ENCODE results near the gene GNB1L.

Gene GNB1L

DNA sequence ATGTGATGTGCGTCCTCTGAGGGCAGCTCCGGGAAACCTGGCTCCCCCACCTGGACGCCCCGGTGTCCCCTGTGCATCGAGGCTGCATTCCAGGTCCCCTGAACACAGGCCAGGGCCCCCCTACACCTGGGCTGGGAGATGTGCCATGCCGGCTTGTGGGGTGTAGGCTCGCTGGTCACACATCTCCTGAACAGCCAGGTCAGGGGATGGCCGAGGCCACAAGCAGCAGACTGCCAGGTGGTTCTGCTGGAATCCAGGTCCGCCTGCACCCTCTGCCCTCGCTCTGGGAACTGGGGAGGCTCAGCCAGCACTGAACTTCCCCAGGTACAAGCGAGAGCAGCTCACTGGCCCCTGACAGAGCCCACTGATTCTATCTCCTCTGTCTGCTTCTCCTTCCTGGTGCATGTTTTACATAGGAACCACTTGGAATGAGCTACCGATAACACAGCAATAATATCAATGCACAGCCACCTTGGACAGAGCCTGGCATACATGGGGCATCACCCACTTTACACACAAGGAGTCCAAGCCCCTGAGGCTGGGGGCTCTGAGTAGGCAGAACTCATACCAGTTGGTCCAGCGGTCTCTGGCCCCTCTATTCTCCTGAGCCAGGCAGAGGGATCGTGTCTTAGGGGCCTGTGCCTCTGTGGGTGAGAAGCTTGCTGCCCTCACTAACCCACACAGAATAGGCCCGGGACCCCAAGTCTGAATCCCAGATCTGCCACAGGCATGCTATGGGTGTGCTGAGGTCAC lies 47.3 kb downstream of the GNB1L start:
- no peak for DNase-seq

DNA sequence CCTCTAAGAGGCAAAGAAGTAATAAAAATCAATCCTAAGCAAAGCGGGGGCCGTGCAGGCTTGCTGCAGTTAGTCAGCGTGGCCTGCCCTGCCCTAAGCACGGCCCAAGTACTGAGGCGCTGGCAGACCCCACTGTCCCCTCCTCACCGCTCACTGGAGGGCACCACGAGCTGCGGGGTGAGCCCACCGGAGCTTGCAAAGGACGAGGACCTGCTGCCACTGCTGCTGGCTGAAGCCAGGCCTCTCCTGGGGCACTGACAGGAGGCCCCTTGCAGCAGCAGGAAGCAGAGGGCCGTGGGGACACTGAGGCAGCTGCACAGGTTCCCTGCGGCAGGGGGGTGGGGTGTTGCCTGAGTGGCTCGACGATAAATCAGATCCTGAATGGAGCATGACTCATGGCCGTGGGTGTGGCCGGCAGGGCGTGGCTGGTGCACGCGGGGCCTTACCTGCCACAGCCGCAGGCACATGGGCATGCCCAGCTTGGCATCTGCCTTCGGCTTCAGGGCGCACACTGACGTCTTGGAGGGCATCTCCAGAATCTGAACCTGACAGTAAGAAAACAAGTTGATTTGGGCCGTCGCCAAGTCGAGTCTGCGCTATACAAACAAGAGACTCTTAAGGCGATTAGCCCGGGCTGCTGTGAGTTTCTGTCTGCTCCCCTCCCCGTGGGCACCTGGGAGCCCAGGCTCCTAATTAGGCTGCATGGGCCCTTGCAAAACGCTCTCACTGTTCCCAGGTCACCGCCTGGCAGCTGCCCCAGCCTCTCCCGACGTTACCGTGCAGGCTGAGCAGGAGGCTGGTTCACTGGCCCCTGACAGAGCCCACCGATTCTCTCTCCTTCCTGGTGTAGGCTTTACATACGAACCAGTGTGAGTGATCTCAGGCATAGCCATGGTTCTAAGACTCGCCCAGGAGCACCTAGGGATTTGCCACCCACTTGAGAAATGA lies 48.2 kb downstream of the GNB1L start:
- peak in 1 of 5 donors; percentile 9 for DNase-seq

GRCh38 chr22:19805821-19806212 lies 48.9 kb downstream of the GNB1L start:
- no peak for DNase-seq

DNA sequence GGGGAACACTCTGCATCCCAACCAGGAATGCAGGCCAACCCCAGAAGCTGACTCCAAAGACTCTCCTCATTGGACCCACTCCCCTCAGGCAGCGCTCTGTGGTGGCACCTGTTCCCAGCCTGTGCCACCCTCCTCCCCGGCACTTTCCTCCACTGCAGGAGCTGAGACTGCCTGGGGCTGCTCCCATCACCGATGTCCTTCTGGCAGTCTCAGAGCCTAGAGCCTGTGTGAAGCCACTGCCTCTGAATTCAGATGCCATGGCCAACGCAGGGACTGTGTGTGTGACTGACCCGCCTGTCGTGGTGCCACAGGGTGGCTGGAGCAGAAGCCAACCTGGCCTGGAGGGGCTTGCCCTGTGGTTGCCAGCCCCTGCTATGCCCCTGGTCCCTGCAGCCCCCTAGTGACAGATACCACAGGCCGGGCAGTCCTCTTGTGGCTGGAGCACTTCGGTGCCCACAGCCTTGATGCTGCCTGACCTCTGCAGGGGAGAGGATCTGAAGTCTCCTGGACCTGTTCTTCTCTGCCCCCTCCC lies 50.9 kb downstream of the GNB1L start:
- DNase-seq, result no peak

GRCh38 chr22:19802894-19803735 lies 51.6 kb downstream of the GNB1L start:
- no peak for DNase-seq

GRCh38 chr22:19802001-19802893 lies 52.4 kb downstream of the GNB1L start:
- no peak for DNase-seq

DNA sequence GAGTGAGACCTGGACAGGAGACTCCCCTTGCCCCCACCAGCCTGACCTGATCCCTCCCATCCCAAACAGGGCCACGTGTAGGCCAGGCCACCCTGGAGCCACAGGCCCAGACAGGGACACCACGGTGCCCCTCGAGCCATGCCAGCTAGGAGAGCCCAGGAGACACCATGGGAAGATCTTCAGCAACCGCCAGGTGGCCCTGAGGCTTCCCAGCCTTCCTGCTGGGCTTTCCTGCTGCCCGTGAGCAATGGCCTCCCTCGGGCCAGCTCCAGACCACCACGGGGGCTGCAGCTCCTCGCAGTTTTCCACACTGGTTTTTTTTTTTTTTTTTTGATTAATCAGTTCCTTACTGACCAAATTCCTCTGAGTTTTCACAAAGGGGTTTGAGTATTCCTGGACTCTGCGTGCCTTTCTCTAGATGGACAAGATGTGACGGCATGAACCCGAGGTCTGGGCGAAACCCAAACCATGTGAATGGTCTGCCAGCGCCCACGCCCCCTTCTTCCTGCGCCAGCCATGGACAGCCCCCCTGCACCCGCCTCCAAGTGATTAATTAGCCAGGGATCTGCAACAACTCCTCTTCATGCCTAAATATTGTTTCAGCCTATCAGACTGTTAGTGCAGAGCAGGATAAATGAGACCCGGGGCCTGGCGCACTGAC lies 53.2 kb downstream of the GNB1L start:
- DNase-seq, result no peak

DNA sequence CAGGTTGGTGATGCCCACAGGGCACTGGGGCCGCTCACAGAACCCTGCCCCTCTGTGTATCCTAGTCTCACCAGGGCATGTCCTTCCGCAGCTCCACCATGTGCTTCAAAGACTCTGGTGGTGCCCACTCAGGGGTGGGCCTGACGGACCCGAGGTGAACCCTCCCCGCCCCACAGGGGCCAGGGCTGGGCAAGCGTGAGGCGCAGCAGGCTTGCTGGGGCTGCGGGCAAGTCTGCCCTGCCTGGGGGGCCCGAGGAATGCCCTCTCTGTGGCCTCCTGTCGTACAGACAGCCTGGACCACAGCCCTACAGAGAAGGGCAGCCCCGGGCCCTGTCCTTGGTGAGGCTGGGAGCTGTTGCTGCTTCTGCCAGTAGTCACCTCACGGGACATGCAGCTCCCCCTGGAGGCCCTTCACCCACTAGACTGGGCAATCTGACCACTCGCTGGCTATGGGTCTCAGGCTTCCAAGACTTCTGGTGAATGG lies 53.9 kb downstream of the GNB1L start:
- DNase-seq, result no peak

DNA sequence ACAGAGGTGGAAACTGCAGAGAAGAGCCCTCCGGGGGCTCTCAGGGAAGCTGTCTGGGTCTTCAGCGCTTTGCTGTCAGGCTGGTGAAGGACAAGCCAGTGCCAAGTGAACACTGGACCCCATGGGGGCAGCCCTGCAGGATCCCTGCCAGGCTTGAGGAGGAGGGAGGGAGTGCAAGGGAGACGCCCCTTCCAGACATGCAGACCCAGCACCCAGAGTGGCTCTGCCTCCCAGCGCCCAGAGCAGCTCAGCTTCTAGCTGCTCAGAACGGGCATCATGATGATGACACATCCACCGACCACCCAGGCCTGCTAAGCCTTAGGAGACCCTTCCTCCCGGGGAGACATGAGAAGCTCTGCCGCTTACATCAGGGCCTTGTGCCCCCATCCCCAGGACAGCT lies 54.4 kb downstream of the GNB1L start:
- DNase-seq, result no peak

DNA sequence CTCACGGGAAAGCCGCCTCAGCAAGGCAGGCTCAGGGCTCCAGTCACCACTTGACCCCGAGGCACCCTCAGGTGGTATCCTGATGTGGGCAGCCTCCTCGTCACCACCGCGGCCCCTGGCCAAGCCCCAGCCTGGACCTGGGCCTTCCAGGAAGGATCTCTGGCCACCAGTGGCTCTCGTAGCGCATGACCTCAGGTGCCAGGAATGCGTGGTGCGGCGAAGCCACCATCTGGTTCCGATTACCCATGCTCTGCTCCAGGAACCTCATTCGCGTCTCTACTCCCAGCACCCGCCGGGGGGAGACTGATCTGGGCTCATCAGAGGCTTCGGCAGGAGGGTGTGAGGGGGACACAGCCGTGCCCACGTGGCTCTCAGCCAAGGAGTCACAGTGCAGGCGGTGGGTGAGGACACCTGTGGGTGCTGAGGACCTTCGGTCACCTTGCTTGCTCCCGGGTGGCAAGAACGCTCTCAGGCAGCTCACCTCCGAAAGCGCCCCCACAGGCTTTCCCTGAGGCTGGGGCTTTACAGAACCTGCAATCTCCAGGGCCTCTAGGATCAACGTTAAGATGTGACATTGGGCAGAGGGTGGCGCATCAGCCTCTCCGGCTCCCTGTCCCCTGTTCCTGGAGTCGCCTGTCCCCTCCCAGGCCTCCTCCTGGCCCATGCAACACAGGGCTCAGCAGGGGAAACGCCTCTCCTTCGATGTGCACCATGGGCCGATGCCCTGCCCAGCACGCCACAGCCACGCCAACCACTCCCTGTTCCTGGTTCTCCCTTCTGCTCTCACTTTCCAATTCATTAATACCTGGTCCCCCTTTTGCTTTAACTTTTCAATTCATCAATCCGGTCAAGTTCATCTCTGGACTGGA lies 55.1 kb downstream of the GNB1L start:
- DNase-seq, result no peak

GRCh38 chr22:19798891-19799293 lies 55.8 kb downstream of the GNB1L start:
- no peak for DNase-seq

GRCh38 chr22:19798003-19798665 lies 56.5 kb downstream of the GNB1L start:
- DNase-seq, result no peak

GRCh38 chr22:19797086-19798002 lies 57.3 kb downstream of the GNB1L start:
- DNase-seq, result no peak

GRCh38 chr22:19796160-19796559 lies 58.5 kb downstream of the GNB1L start:
- no peak for DNase-seq

DNA sequence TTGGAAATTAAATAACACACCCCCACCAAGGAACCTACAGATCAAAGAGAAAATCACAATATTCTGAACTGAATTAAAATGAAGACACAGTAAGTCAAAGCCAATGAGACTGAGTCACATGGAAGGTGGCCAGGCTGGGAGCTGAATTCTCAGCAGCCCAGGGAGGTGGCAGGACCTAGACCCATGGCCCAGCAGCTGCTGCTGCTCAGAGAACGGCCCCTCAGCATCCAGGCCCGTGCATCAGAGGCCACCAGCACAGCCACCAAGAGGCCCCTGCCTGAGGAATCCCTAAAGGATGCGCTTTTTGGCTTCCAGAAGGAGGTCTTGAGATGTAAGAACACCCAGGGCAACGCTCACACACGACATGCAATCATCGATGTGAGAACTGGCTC lies 59.1 kb downstream of the GNB1L start:
- DNase-seq, result no peak

DNA sequence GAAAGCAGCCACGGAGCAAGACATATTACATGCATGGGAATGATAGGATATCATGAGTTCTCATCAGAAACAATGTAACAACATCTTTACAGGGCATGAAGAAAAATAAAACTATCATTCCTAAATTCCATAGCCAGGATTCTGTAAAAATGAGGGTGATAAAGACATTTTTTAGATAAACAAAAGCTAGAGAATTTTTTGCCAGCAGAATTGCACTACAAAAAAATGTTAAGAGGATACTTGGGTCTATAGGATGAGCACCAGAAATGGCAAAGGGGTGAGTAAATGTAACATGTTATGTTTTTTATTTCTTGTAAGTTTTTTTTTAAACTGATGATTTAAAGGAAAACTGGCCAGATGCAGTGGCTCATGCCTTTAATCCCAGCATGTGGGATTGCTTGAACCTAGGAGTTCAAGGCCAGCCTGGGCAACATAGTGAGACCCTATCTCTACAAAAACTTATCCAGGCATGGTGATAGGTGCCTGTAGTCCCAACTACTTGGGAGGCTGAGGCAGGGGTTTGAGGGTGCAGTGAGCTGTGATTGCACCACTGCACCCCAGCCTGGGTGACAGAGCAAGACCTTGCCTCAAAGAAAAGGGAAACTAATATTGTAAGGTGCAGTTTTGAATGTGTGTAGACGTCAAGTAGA lies 60.9 kb downstream of the GNB1L start:
- no peak for DNase-seq

DNA sequence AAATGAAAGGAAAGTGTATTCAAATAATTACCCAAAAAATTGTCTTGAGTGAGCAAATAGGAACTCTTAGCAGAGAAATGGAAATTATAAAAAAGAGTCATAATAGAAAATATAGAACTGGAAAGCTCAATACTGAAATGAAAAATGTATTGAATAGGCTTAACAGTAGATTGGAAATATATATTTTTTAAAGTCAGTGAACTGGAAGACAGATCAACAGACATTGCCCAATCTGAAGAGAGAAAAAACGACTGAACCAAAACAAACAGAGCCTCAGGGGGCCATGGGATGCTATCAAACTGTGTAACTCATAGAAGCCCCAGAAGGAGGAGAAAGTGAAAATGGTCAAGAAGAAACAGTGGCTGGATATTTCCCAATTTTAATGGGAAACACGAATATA lies 61.5 kb downstream of the GNB1L start:
- DNase-seq, result no peak

Measured in T-helper 1 cell (primary cell).